ENCODE data around the gene TULP4.

GRCh38 chr6:158507174-158507573 is 194.9 kb downstream of the TULP4 start:
- TF ChIP-seq, protein P1, sequence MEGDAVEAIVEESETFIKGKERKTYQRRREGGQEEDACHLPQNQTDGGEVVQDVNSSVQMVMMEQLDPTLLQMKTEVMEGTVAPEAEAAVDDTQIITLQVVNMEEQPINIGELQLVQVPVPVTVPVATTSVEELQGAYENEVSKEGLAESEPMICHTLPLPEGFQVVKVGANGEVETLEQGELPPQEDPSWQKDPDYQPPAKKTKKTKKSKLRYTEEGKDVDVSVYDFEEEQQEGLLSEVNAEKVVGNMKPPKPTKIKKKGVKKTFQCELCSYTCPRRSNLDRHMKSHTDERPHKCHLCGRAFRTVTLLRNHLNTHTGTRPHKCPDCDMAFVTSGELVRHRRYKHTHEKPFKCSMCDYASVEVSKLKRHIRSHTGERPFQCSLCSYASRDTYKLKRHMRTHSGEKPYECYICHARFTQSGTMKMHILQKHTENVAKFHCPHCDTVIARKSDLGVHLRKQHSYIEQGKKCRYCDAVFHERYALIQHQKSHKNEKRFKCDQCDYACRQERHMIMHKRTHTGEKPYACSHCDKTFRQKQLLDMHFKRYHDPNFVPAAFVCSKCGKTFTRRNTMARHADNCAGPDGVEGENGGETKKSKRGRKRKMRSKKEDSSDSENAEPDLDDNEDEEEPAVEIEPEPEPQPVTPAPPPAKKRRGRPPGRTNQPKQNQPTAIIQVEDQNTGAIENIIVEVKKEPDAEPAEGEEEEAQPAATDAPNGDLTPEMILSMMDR (IDR thresholded peaks at IDR 0.05), result no peak
- TF ChIP-seq POLR2A (IDR thresholded peaks at IDR 0.05), result no peak
